ENCODE measurements around the gene OXSM. TPM values are rescaled to one million over a fixed set of nuclear protein-coding genes. Genes with fewer than 3 reads are reported as not detected.

The OXSM gene
- 7.4 and 8.5 TPM in 2 replicates for total RNA-seq

- peak; percentile 94 to 97 for DNase-seq (ENCODE audit: low read depth in 2 of 2)
Measured at GRCh38 chr3:25789596-25790556, at the start of gene OXSM. TSS of gene OXSM (plus strand) at chr3:25790090. CDS start at chr3:25791021, 931 bp downstream.

- no peak for DNase-seq (ENCODE audit: low read depth in 2 of 2)
Measured at GRCh38 chr3:25744470-25744869, 45.4 kb upstream of the OXSM start.

- DNase-seq (ENCODE audit: low read depth in 2 of 2) = peak in 1 of 2 donors; percentile 1
Measured at GRCh38 chr3:25747033-25747432, 42.9 kb upstream of the OXSM start.

- no peak for DNase-seq (ENCODE audit: low read depth in 2 of 2)
Measured at GRCh38 chr3:25748189-25748588, 41.7 kb upstream of the OXSM start.

GRCh38 chr3:25749031-25749581, 40.8 kb upstream of the OXSM start:
- DNase-seq (ENCODE audit: low read depth in 2 of 2) = no peak

- no peak for DNase-seq (ENCODE audit: low read depth in 2 of 2)
Measured at GRCh38 chr3:25751048-25751447, 38.8 kb upstream of the OXSM start.

- DNase-seq (ENCODE audit: low read depth in 2 of 2) = no peak
Measured at GRCh38 chr3:25751725-25752124, 38.2 kb upstream of the OXSM start.

- no peak for DNase-seq (ENCODE audit: low read depth in 2 of 2)
Measured at GRCh38 chr3:25768851-25769250, 21.0 kb upstream of the OXSM start.

GRCh38 chr3:25775936-25776335, 14.0 kb upstream of the OXSM start:
- no peak for DNase-seq (ENCODE audit: low read depth in 2 of 2)

- DNase-seq (ENCODE audit: low read depth in 2 of 2) = no peak
Measured at GRCh38 chr3:25780618-25781017, 9.3 kb upstream of the OXSM start.

- DNase-seq (ENCODE audit: low read depth in 2 of 2) = no peak
Measured at GRCh38 chr3:25781145-25781757, 8.6 kb upstream of the OXSM start.

- DNase-seq (ENCODE audit: low read depth in 2 of 2) = no peak
Measured at GRCh38 chr3:25781758-25782594, 7.9 kb upstream of the OXSM start.

- DNase-seq (ENCODE audit: low read depth in 2 of 2) = no peak
Measured at GRCh38 chr3:25782636-25782937, 7.3 kb upstream of the OXSM start.

GRCh38 chr3:25782938-25783660, 6.8 kb upstream of the OXSM start, which contains the start of gene NGLY1:
TSS of gene NGLY1 (minus strand) at chr3:25783443. CDS start at chr3:25783390, 53 bp downstream.
- DNase-seq (ENCODE audit: low read depth in 2 of 2) = peak; percentile 85 to 91

GRCh38 chr3:25783661-25784512, 6.0 kb upstream of the OXSM start:
- peak; percentile 9 to 29 for DNase-seq (ENCODE audit: low read depth in 2 of 2)

- DNase-seq (ENCODE audit: low read depth in 2 of 2) = no peak
Measured at GRCh38 chr3:25784971-25785370, 4.9 kb upstream of the OXSM start.

GRCh38 chr3:25785826-25786225, 4.1 kb upstream of the OXSM start:
- no peak for DNase-seq (ENCODE audit: low read depth in 2 of 2)

GRCh38 chr3:25787689-25788088, 2.2 kb upstream of the OXSM start:
- no peak for DNase-seq (ENCODE audit: low read depth in 2 of 2)

- DNase-seq (ENCODE audit: low read depth in 2 of 2) = no peak
Measured at GRCh38 chr3:25789209-25789595, 688 bp upstream of the OXSM start.

GRCh38 chr3:25801786-25802185, 11.9 kb downstream of the OXSM start:
- DNase-seq (ENCODE audit: low read depth in 2 of 2) = no peak
